OCI-LY3 (cell line): ENCODE data around the gene TMEM63A.

Source experiments
- CTCF ChIP-seq: fragments of 200-600, 300-600 bp; sonication (generic); IDR thresholded peaks from 2 replicates; pipeline ENCODE4 v1.5.1; 2014; ENCODE audit warnings: antibody characterized with exemption, low read length, low read depth
- EZH2phosphoT487 ChIP-seq: fragments of 200-600 bp; shearing (Covaris generic); IDR thresholded peaks from 2 replicates; pipeline ENCODE4 v1.6.1; 2018; ENCODE audit warnings: antibody characterized with exemption, mixed run types, low read depth

GRCh38 chr1:225845097-225845496, 37.1 kb downstream of the TMEM63A start:
- TF ChIP-seq CTCF (no peak), EZH2phosphoT487 (no peak)
